GM21515 (cell line): ENCODE measurements around the gene MB21D2.

Source experiments
- ATAC-seq: cut with Tn5 transposase; IDR thresholded peaks from one replicate; pipeline ENCODE4 v1.9.1; 2021; ENCODE audit not compliant: unreplicated experiment

Gene MB21D2

DNA sequence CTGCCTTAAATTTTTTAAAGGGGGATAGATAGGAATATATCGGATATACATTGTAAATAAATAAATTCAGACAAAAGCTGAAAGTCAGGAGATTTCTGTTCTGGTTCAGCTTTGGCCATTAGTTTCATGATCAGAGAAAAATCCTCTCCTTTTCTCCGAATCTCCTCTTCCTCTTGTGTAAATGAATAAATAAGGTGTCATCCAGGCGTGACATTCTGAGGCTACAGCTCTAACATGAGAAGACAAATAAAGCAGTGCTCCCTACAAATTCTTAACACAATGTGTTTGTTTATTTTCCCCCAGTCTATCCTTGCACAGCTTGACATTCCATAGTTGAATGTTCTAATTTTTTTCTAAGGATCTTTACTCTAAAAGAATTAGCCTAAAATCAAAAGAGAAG, 9.4 kb upstream of the MB21D2 start:
- ATAC-seq, result no peak

DNA sequence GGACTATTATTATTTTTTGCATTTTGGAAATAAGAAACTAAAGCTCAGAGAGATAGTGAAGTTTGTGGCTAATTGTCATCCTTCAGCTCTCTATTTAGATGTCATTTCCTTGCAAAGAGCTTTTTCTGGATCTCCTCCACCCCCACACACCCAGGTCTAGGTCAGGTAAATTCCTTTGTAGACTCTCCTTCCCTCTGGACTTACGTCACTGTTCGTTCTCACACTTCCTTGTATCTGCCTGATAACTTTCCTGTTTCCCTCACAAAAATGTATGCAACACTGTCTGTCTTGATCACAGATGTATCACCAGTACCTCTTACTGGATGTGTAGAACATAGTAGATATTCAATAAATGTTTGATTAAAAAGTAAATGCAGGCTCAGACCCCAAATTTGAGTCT, 6.1 kb upstream of the MB21D2 start:
- no peak for ATAC-seq

DNA sequence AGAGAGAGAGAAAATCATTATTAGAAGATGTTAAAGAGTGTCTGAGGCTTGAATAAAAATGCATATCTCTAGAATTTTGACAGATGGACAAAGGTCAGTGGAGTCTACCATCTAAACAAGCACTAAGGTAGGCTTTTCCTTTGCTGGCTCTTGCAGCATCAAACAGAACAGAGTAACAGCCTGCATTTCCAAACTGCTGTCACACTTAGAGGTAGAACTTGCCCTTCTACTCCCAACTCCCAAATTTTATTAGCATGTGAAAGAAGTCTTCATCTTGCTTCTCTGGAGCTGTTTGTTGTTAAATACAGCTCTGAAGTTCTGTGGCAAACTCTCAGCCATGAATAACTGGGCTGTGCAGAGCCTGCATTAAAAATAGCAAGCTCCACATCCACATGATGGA, 4.1 kb upstream of the MB21D2 start:
- ATAC-seq, result no peak

DNA sequence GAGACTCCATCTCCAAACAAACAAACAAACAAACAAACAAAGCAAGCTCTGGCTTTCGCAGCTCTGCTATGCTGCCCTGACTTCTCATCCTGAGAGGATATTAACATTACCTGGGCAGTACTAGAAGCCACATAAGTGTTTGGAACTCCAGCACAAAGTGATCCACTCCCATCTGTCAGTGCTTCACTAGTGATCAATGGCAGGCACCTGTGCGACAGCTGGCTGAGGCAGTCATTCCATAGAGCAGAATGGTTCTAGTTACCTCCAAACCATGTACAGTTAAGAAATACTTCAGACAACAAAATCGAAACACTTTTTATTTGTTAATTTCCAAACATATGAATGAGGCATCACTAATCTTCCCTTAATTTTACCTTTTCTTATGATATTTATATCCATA, 2.8 kb upstream of the MB21D2 start:
- no peak for ATAC-seq

- no peak for ATAC-seq
Observed at GRCh38 chr3:192919901-192920300, 2.2 kb upstream of the MB21D2 start.

- ATAC-seq, result no peak
Observed at GRCh38 chr3:192918275-192918588, 576 bp upstream of the MB21D2 start.

- ATAC-seq, result peak; percentile 39
Observed at GRCh38 chr3:192917028-192917403, 640 bp downstream of the MB21D2 start.

GRCh38 chr3:192916371-192917027, 1.2 kb downstream of the MB21D2 start:
- no peak for ATAC-seq

GRCh38 chr3:192915722-192916121, 1.9 kb downstream of the MB21D2 start:
- no peak for ATAC-seq

GRCh38 chr3:192915304-192915703, 2.4 kb downstream of the MB21D2 start:
- ATAC-seq, result no peak

DNA sequence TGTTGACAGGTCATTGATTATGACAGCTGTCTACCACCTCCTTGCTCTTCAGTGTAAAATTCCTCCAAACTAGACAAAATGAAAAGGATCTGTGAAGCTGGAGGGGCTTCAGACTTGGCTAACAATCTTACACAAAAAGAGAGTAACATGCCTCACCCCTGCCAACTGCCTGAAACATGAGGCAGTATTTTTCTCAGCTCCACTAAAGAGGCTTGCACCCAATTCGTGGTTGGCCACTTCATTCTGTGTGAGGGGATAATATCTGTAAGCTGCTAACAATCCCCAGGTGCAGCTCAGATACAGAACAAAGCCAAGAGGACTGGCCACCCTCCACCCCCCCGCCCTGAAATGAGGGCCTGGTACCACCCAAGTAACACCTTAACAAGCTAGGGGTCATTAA, 2.8 kb downstream of the MB21D2 start:
- ATAC-seq, result no peak

GRCh38 chr3:192913540-192913939, 4.1 kb downstream of the MB21D2 start:
- no peak for ATAC-seq

GRCh38 chr3:192911293-192911692, 6.4 kb downstream of the MB21D2 start:
- ATAC-seq, result no peak

- no peak for ATAC-seq
Observed at GRCh38 chr3:192907784-192908183, 9.9 kb downstream of the MB21D2 start.

DNA sequence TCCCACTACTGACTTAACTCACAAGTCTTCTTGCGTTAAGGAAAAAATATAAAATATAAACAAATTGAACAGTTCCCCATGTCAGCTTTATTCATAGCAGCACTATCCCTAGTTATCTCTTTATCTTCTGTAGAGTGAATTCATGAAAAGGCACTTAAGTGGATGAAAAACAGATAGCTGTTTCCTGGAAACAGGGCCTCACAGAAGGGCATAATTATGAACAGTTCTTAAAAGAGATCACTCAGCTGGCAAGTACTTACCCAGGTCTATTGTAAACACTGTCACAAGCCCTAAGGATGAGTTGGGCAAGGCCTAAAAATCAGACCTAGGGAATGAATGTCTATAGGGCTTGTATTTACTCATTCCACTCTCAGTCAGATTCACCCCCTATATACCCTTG, 10.7 kb downstream of the MB21D2 start:
- ATAC-seq, result no peak

GRCh38 chr3:192905980-192906678, 11.5 kb downstream of the MB21D2 start:
- ATAC-seq, result no peak

GRCh38 chr3:192904632-192905289, 12.9 kb downstream of the MB21D2 start:
- ATAC-seq, result no peak

DNA sequence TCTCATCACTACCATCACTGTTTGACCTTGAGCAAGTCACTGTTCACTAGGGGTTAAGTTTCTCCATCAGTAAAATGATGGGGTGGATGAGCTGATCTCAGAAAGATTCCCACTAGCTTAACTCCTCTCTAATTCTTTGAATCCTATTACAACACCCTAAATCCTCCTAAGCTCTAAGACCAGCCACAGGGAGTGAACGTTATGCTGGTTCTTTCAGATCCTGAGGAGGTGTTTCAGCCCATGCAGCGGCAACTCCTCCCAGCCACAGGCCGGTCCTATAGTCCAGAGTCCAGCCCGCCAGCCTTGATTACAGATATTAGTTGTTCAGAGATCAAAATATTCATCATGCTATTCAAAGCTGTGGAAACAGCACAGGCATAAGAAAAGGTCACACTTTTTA, 15.1 kb downstream of the MB21D2 start:
- ATAC-seq, result no peak

GRCh38 chr3:192901435-192901834, 16.2 kb downstream of the MB21D2 start:
- ATAC-seq, result no peak

DNA sequence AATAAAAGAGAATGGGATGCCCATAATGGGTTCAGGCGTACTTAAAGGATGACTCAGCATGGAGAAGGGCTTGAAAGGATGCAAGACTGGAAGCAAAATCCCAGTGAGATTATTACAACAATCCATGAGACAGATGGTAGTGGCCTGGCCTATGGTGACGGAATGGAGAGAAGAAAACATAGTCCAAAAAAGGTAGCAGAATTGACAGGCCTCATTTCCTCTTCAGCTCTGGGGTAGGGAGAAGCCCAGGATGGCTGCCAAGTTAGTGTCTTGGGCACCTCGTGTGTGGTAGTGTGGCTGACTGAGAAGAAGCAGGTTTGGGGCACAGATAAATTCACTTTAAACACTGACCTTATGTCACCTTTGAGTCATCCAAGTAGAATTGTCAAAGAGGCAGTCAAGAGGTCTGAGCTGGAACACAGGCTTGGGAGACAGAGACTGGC, 18.1 kb downstream of the MB21D2 start:
- ATAC-seq, result no peak

DNA sequence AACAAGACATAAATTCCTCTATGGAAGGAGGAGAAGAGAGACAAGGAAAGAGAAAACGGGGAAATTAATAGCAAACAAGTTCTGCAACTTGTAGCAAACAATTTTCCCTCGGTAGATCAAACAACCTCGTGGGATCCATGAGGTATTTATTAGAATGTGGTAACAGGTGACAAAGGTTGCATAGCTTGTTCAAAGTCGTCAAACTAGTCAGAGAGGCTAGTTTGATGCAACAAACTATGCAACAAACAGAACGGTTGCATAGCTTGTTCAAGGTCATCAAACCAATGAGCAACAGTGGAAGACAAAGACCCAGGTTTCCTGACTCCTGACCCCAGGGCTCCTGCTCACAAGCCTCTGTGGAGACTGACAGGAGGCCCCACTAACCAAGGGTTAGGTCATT, 20.7 kb downstream of the MB21D2 start:
- no peak for ATAC-seq

DNA sequence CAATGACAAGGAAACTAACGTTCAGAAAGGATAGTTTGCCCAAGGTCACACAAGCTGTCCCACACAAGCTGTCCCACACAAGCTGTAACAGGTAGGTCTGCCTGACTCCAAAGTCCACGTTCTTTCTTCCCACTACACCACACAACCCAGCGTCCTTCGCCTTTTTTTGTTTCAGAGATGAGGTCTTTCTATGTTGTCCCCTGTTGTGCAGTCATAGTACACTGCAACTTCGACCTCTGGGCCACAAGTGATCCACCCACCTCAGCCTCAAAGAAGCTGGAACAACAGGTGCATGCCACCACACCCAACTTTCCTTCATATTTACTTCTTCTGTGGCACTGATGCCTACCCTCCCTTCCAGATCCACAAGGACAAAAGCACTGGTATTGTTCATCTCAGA, 21.4 kb downstream of the MB21D2 start:
- no peak for ATAC-seq

GRCh38 chr3:192894676-192895075, 23.0 kb downstream of the MB21D2 start:
- no peak for ATAC-seq
